SU-DHL-6 (cell line): ENCODE results near the gene HIVEP1.

Experiments used
- H2AFZ ChIP-seq: fragments of 200-600 bp; sonication (generic); 2 replicates; pipeline ENCODE4 v1.6.1; 2014; ENCODE audit warnings: low read depth, mild to moderate bottlenecking, moderate library complexity, mixed read lengths, antibody characterized with exemption, low read length; ENCODE audit not compliant: severe bottlenecking
- H3F3A ChIP-seq: fragments of 200-600 bp; shearing (Covaris generic); 2 replicates; pipeline ENCODE4 v1.6.0; 2016; ENCODE audit warnings: antibody characterized with exemption, mild to moderate bottlenecking; ENCODE audit not compliant: insufficient read depth
- H3K27ac ChIP-seq: fragments of 200-600 bp; sonication (generic); 2 replicates; pipeline ENCODE4 v1.5.1; 2016; ENCODE audit warnings: low read depth, mild to moderate bottlenecking, low read length, moderate library complexity, mixed read lengths
- H3K27me3 ChIP-seq: fragments of 200-600 bp; sonication (generic), shearing (Covaris generic); 2 replicates; pipeline ENCODE4 v1.6.0; 2014; ENCODE audit warnings: mild to moderate bottlenecking, low read length
- H3K36me3 ChIP-seq: fragments of 200-600 bp; sonication (generic); 2 replicates; pipeline ENCODE4 v1.6.1; 2014; ENCODE audit warnings: mild to moderate bottlenecking, low read length, mixed read lengths
- H3K4me2 ChIP-seq: fragments of 300-600, 200-600 bp; shearing (Covaris generic), sonication (generic); 2 replicates; pipeline ENCODE4 v1.6.0; 2014; ENCODE audit warnings: low read length, low read depth, mild to moderate bottlenecking; ENCODE audit not compliant: poor library complexity, severe bottlenecking
- H3K4me3 ChIP-seq: fragments of 200-600 bp; sonication (generic); 2 replicates; pipeline ENCODE4 v1.5.1; 2014; ENCODE audit warnings: antibody characterized with exemption, low read length, mild to moderate bottlenecking, mixed read lengths; ENCODE audit not compliant: insufficient read depth, poor library complexity, severe bottlenecking
- H3K79me2 ChIP-seq: fragments of 200-600 bp; sonication (generic); 2 replicates; pipeline ENCODE4 v1.6.1; 2014; ENCODE audit warnings: mild to moderate bottlenecking, low read length, moderate library complexity; ENCODE audit not compliant: insufficient read depth
- H3K9ac ChIP-seq: fragments of 200-600 bp; sonication (generic); 2 replicates; pipeline ENCODE4 v1.7.0; 2014; ENCODE audit warnings: mild to moderate bottlenecking, low read length
- H3K9me2 ChIP-seq: fragments of 200-600 bp; sonication (generic); replicated peaks from 2 replicates; pipeline ENCODE4 v1.6.1; 2014; ENCODE audit warnings: low read length; ENCODE audit not compliant: insufficient read depth
- H3K9me3 ChIP-seq: fragments of 200-600 bp; sonication (generic); 2 replicates; pipeline ENCODE4 v1.6.1; 2014; ENCODE audit warnings: low read length, mixed read lengths; ENCODE audit not compliant: insufficient read depth
- H4K20me1 ChIP-seq: fragments of 200-600 bp; sonication (generic); 2 replicates; pipeline ENCODE4 v1.6.1; 2014; ENCODE audit warnings: low read depth, mild to moderate bottlenecking, antibody characterized with exemption, low read length, moderate library complexity, mixed read lengths
- EZH2phosphoT487 ChIP-seq: fragments of 200-600 bp; sonication (generic), shearing (Covaris generic); conservative IDR thresholded peaks from 2 replicates; pipeline ENCODE4 v1.6.1; 2018; ENCODE audit warnings: mild to moderate bottlenecking, antibody characterized with exemption, low read length, moderate library complexity, mixed read lengths
- TF ChIP-seq, protein P1 (sequence below): fragments of 200-600 bp; sonication (generic); IDR thresholded peaks from one replicate; pipeline ENCODE4 v1.5.1; 2017; ENCODE audit warnings: antibody characterized with exemption, mild to moderate bottlenecking, low read length, moderate library complexity; ENCODE audit not compliant: insufficient read depth, poor library complexity, severe bottlenecking

Gene HIVEP1

DNA sequence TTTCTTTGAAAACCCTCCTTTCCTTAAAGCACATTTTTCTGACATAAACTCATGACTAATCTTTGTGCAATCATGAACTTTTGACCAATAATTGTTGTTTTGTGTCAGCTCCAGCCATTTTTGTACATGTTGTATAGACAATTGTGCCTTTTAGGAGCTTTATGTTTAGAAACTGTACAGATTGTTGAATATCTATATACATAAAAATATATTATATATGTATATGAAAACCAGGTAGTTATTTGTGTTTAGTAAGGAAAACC, 152.3 kb downstream of the HIVEP1 start:
- H3K9me2 ChIP-seq = no peaks in the 10 kb centered on the region
- no peaks in the 10 kb centered on the region for H3K79me2 ChIP-seq
- no peaks in the 10 kb centered on the region for H3K27me3 ChIP-seq
- H2AFZ ChIP-seq = no peak overlapping the region
- no peak overlapping the region for H3K9ac ChIP-seq
- H3K9me3 ChIP-seq = no peaks in the 10 kb centered on the region
- H3F3A ChIP-seq = no peaks in the 10 kb centered on the region
- H3K27ac ChIP-seq = no peak overlapping the region
- no peaks in the 10 kb centered on the region for H4K20me1 ChIP-seq
- H3K36me3 ChIP-seq = no peaks in the 10 kb centered on the region; the same call in 1 of the 2 replicates
- no peak overlapping the region for H3K4me3 ChIP-seq
- H3K4me2 ChIP-seq = no peak overlapping the region
- no peak for TF ChIP-seq EZH2phosphoT487
- TF ChIP-seq, protein P1, sequence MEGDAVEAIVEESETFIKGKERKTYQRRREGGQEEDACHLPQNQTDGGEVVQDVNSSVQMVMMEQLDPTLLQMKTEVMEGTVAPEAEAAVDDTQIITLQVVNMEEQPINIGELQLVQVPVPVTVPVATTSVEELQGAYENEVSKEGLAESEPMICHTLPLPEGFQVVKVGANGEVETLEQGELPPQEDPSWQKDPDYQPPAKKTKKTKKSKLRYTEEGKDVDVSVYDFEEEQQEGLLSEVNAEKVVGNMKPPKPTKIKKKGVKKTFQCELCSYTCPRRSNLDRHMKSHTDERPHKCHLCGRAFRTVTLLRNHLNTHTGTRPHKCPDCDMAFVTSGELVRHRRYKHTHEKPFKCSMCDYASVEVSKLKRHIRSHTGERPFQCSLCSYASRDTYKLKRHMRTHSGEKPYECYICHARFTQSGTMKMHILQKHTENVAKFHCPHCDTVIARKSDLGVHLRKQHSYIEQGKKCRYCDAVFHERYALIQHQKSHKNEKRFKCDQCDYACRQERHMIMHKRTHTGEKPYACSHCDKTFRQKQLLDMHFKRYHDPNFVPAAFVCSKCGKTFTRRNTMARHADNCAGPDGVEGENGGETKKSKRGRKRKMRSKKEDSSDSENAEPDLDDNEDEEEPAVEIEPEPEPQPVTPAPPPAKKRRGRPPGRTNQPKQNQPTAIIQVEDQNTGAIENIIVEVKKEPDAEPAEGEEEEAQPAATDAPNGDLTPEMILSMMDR = no peak

DNA sequence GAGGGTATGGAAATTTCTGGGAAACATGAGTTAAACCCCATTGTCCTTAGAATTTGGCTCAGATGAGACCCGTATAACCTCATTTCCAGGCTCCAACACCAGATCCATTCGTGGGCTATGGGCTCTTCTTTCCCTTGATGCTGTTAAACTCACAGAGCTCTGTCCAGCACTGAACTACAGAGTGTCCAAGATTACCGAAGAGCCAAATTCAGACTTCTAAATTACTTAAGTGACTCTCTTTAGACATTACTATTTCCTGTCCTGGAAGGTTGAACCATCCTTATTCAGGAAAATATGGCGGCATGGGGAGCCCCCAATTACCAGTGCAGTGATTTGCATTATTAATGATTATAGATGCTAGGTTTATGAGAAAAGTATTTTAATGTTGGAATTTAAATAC, 153.2 kb downstream of the HIVEP1 start:
- Histone ChIP-seq H3K79me2 (no peaks in the 10 kb centered on the region), H2AFZ (no peak overlapping the region)

GRCh38 chr6:12165722-12166280, 153.7 kb downstream of the HIVEP1 start:
- no peaks in the 10 kb centered on the region for H3K27me3 ChIP-seq
- no peaks in the 10 kb centered on the region for H3K9me2 ChIP-seq
- H3K36me3 ChIP-seq = no peaks in the 10 kb centered on the region; the same call in 1 of the 2 replicates
- no peaks in the 10 kb centered on the region for H4K20me1 ChIP-seq
- H2AFZ ChIP-seq = no peak overlapping the region
- no peak overlapping the region for H3K9ac ChIP-seq
- H3K4me2 ChIP-seq = no peak overlapping the region
- no peak overlapping the region for H3K4me3 ChIP-seq
- H3K27ac ChIP-seq = no peak overlapping the region
- no peaks in the 10 kb centered on the region for H3F3A ChIP-seq
- no peaks in the 10 kb centered on the region for H3K79me2 ChIP-seq
- TF ChIP-seq, protein P1 = no peak
- no peak for TF ChIP-seq EZH2phosphoT487
- H3K9me3 ChIP-seq = no peaks in the 10 kb centered on the region

More for the DNA sequence above, 153.2 kb downstream of the HIVEP1 start:
- Histone ChIP-seq H3K36me3 (no peaks in the 10 kb centered on the region; the same call in 1 of the 2 replicates), H3K9ac (no peak overlapping the region), H3F3A (no peaks in the 10 kb centered on the region), H3K4me2 (no peak overlapping the region), H3K9me3 (no peaks in the 10 kb centered on the region), H3K27me3 (no peaks in the 10 kb centered on the region), H3K4me3 (no peak overlapping the region), H4K20me1 (no peaks in the 10 kb centered on the region), H3K27ac (no peak overlapping the region), H3K9me2 (no peaks in the 10 kb centered on the region)
- TF ChIP-seq, protein P1 = no peak
- no peak for TF ChIP-seq EZH2phosphoT487
